NCI-H2029 (cell line): ENCODE measurements around the gene NRG2.

Experiments used
- DNase-seq: peaks from one replicate; lab custom pipeline; 2025; lab: John Stamatoyannopoulos, UW

Gene NRG2

GRCh38 chr5:139856714-139857113 is 186.4 kb downstream of the NRG2 start:
- peak; percentile 62 for DNase-seq

- DNase-seq, result no peak
Measured at GRCh38 chr5:139855946-139856540, 187.1 kb downstream of the NRG2 start.

GRCh38 chr5:139855451-139855850 is 187.6 kb downstream of the NRG2 start:
- DNase-seq, result no peak

- no peak for DNase-seq
Measured at GRCh38 chr5:139854953-139855352, 188.1 kb downstream of the NRG2 start.

DNA sequence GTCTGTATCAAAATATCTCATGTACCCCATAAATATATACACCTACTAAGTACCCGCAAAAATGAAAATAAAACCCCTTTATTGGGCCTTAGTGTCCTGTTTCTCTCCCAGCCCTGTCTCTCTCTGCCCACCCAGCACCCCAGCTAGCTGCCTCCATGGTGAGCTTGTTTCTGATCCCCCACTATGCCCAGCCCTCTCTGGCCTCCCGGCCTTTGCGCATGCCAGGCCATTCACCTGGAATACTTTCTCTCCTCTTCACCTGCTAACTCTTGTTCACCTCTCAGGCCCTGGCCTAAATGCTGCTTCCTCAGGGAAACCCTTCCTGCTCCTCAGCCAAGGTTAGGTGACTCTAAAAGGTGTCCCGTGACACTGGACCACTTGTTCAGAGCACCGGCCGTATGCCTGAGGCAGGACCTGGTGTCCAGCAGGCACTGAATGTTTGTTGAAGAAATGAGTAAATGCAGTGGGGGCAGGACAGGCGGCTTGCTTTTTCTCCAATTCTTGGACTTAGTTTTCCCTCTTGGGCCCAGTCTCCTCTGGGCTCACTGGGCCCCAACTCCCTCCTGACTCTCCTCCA is 189.0 kb downstream of the NRG2 start:
- DNase-seq, result no peak

GRCh38 chr5:139852696-139853095 is 190.4 kb downstream of the NRG2 start:
- no peak for DNase-seq

GRCh38 chr5:139851558-139851957 is 191.5 kb downstream of the NRG2 start:
- DNase-seq, result no peak

GRCh38 chr5:139850423-139851016 is 192.6 kb downstream of the NRG2 start:
- DNase-seq, result no peak

GRCh38 chr5:139849942-139850341 is 193.2 kb downstream of the NRG2 start:
- peak; percentile 90 for DNase-seq

DNA sequence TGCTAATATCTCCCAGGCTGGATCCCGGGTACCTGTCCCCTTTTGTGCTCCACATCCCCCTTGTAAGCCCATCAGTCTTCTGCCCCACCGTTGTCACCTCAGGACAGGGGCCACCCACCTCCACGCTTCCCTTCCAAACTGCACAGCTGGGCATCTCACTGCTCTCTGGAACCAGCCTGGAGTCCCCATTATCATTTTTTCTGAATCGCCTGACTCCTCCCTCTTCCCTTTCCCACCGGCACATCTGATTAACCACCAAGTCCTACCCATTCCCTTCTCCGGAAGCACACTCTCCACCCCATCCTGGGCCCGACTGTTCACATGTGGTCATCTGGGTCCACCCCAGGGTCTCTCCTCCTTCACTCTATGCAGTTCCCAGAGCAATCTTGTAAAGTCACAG is 193.6 kb downstream of the NRG2 start:
- DNase-seq, result no peak

DNA sequence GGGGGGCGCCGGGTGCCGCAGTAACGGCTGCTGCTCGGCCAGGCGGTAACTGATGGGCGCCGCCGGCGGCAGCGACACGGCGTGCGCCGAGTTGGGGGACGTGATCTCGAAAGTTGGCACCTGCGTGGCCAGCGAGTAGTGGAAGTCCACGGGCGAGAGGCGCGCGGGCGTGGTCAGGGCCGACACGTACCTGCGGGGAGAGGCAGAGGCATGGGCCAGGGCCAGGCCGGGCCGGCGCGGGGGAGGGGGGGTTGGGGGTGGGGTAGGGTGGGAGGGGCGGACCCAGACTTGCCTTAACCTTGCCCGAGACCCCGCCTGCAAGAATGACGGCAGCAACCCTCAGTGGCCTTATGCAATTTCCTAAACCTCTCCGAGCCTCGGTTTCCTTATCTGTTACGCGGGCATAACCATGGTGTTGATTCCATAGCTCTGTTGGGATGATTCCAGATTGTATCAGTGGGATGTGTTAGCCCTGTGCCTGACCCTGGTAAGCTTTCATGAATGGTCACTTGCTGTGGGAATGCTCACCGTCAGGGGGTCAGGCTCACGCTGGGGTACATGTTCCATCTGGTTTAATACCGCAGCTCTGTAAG is 194.5 kb downstream of the NRG2 start:
- DNase-seq, result no peak

GRCh38 chr5:139847790-139848507 is 195.2 kb downstream of the NRG2 start:
- DNase-seq, result peak; percentile 52

- DNase-seq, result no peak
Measured at GRCh38 chr5:139847091-139847490, 196.0 kb downstream of the NRG2 start.

DNA sequence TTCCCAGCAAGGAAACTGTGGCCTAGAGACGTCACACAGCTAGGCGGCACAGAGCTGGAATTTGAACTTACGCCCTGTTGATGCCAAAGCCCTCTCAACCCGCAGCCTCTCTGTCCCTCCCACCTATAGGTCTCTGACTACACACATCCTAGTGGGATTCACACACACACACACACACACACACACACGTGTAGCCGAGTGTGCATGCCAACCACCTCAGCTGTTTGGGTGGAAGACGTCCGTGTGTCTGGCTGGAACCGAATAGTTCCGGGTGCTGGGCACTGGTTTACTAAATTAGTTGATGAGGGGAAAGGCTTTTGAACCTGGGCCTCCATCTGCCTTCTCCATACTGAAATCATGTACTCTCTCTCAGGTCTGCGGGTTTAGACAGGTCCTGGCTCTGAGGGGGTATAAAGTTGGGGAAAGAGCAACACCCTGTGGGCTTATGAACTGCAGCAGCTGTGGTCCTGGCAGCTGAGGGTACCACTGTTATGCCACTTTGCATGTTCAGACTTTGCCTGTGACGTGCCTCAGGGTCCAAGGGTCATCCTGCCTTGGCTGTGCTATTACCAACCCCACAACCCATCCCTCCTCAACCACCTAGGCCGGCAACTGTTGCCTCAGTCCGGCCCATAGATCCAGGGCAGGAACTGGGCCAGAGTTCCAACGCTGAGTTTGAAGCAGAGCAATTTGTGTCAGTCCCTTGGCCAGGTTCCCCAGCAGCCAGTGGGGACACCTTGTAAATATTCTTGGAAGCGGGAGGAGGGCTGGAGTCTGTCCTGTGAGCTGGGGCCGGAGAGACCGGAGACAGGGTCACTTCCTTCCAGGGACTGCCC is 197.0 kb downstream of the NRG2 start:
- no peak for DNase-seq

GRCh38 chr5:139844472-139845145 is 198.5 kb downstream of the NRG2 start:
- peak; percentile 17 for DNase-seq

DNA sequence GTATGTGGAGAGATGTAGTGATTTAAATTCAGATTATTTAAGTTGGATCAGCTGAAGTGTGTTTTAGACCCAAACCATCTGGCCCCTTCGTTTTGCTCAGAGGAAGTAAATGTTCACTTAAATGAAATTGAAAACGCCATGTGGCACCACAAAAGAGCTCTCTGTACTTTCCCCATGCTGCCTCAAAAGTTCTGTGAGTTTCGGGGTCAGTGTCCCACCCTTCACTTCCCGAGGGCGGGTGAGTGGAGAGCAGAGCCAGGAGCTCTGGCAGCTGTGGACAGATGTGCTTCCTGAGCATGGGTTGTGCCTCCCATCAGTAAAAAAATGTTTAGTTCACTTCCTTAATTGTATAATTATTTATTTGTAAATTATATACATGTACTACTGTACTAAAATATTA is 199.1 kb downstream of the NRG2 start:
- no peak for DNase-seq

GRCh38 chr5:139842321-139842720 is 200.8 kb downstream of the NRG2 start:
- no peak for DNase-seq

DNA sequence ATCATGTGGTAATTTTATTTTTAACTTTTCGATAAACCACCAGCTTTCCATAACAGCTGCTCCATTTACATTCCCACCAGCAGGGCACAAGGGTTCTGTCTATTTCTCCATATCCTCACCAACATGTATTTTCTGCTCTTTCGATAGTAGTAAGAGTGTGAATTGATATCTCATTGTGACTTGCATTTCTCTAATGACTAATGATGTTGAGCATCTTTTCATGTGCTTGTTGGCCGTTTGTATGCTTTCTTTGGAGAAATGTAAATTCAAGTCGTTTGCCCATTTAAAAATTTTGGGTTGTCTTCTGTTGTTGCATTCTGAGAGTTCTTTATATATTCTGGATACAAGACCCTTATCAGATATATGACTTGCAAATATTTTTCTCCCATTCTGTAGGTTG is 201.6 kb downstream of the NRG2 start:
- no peak for DNase-seq

DNA sequence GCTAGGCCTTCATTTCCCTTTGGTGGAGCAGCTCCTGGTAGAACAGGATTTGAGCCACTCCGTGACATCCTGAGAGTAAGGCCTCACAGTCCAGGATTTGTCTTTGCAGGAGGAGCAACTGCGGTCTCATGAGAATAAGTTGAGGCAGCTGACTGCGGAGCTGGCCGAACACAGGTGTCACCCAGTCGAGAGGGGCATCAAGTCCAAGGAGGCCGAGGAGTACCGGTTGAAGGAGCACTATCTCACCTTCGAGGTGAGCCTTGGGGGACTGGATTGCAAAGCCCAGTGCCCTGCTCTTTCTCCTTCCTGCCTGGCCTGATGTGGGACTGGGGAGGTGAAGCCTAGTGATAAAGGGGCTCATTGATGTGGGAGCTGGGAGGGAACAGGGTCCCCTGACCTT is 203.2 kb downstream of the NRG2 start:
- DNase-seq, result no peak

- DNase-seq, result no peak
Measured at GRCh38 chr5:139839232-139839815, 203.8 kb downstream of the NRG2 start.
